ENCODE measurements around the gene PRIM1. TPM values are rescaled to one million over a fixed set of nuclear protein-coding genes. Genes with fewer than 3 reads are reported as not detected.

Gene PRIM1
- total RNA-seq, 1 experiment from 2014 or later, result 32.3 TPM

- no TSS peak for BruUV-seq (replicated peaks)
- POLR2A ChIA-PET (ENCODE audit: unreplicated experiment), result no interaction called here
These were observed 11.9 kb upstream of the PRIM1 start for GRCh38 chr12:56763753-56764657.

GRCh38 chr12:56761812-56762211 is 9.7 kb upstream of the PRIM1 start:
- Histone ChIP-seq H3K9me2 (replicated peaks; ENCODE audit: low read length) (no peaks in the 10 kb centered on the region), H2AFZ (ENCODE audit: low read length) (no peak overlapping the region), H3K4me1 (ENCODE audit: insufficient read depth, low read length) (no peaks in the 10 kb centered on the region), H3K4me3 (ENCODE audit: low read length) (no peak overlapping the region), H3K36me3 (ENCODE audit: low read depth, low read length) (no peaks in the 10 kb centered on the region), H3F3A (ENCODE audit: low read length, unreplicated experiment) (no peaks in the 10 kb centered on the region), H3K9ac (ENCODE audit: low read length) (no peak overlapping the region), H3K27me3 (ENCODE audit: low read length) (no peaks in the 10 kb centered on the region), H3K4me2 (ENCODE audit: low read length) (no peak overlapping the region), H4K20me1 (ENCODE audit: low read length) (no peaks in the 10 kb centered on the region), H3K9me3 (ENCODE audit: low read length) (peaks cover 11% of the 10 kb centered on the region; the same call in 1 of the 2 replicates), H3K79me2 (ENCODE audit: low read length) (no peaks in the 10 kb centered on the region), H3K27ac (ENCODE audit: low read length) (no peak overlapping the region)
- no TSS peak for BruUV-seq (replicated peaks)
- ChIA-PET CTCF (interaction anchor here (0.6 kb wide), 1 partner anchor 258 kb away, joined by 7 read pairs; no protein-coding TSS in a partner anchor), POLR2A (ENCODE audit: unreplicated experiment) (no interaction called here)
- no peak for ATAC-seq
- no peak for DNase-seq
- intact Hi-C loops (cut with micrococcal nuclease), result no loop called here
- TF ChIP-seq EZH2phosphoT487 (IDR thresholded peaks at IDR 0.05; ENCODE audit: borderline replicate concordance, low read length) (no peak), EZH2 (IDR thresholded peaks at IDR 0.05; ENCODE audit: low read length, unreplicated experiment) (no peak)
- TF ChIP-seq, protein P1, sequence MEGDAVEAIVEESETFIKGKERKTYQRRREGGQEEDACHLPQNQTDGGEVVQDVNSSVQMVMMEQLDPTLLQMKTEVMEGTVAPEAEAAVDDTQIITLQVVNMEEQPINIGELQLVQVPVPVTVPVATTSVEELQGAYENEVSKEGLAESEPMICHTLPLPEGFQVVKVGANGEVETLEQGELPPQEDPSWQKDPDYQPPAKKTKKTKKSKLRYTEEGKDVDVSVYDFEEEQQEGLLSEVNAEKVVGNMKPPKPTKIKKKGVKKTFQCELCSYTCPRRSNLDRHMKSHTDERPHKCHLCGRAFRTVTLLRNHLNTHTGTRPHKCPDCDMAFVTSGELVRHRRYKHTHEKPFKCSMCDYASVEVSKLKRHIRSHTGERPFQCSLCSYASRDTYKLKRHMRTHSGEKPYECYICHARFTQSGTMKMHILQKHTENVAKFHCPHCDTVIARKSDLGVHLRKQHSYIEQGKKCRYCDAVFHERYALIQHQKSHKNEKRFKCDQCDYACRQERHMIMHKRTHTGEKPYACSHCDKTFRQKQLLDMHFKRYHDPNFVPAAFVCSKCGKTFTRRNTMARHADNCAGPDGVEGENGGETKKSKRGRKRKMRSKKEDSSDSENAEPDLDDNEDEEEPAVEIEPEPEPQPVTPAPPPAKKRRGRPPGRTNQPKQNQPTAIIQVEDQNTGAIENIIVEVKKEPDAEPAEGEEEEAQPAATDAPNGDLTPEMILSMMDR (conservative IDR thresholded peaks at IDR 0.05; ENCODE audit: low read depth, low read length), result no peak

More at GRCh38 chr12:56763753-56764657, 11.9 kb upstream of the PRIM1 start:
- Histone ChIP-seq H3K4me1 (ENCODE audit: insufficient read depth, low read length) (peaks cover 5% of the 10 kb centered on the region), H3K9me3 (ENCODE audit: low read length) (peaks cover 4% of the 10 kb centered on the region; the same call in 1 of the 2 replicates), H3F3A (ENCODE audit: low read length, unreplicated experiment) (no peaks in the 10 kb centered on the region), H3K4me2 (ENCODE audit: low read length) (no peak overlapping the region), H4K20me1 (ENCODE audit: low read length) (no peaks in the 10 kb centered on the region), H3K9ac (ENCODE audit: low read length) (no peak overlapping the region), H3K79me2 (ENCODE audit: low read length) (no peaks in the 10 kb centered on the region), H3K36me3 (ENCODE audit: low read depth, low read length) (no peaks in the 10 kb centered on the region), H3K27ac (ENCODE audit: low read length) (no peak overlapping the region), H3K4me3 (ENCODE audit: low read length) (no peak overlapping the region), H2AFZ (ENCODE audit: low read length) (no peak overlapping the region), H3K27me3 (ENCODE audit: low read length) (no peaks in the 10 kb centered on the region), H3K9me2 (replicated peaks; ENCODE audit: low read length) (no peaks in the 10 kb centered on the region)
- TF ChIP-seq EZH2phosphoT487 (IDR thresholded peaks at IDR 0.05; ENCODE audit: borderline replicate concordance, low read length) (no peak), EZH2 (IDR thresholded peaks at IDR 0.05; ENCODE audit: low read length, unreplicated experiment) (no peak)
- TF ChIP-seq, protein P1 (conservative IDR thresholded peaks at IDR 0.05; ENCODE audit: low read depth, low read length), result no peak
- DNase-seq (peak; percentile 33), ATAC-seq (peak; percentile 15; the same call in 1 of the 2 replicates)
- intact Hi-C loops (cut with micrococcal nuclease), result no loop called here
- CTCF ChIA-PET, result interaction anchor here (0.7 to 1.3 kb wide), 3 partner anchors 7 to 237 kb away, joined by 3 to 13 read pairs (median 3); no protein-coding TSS in a partner anchor

DNA sequence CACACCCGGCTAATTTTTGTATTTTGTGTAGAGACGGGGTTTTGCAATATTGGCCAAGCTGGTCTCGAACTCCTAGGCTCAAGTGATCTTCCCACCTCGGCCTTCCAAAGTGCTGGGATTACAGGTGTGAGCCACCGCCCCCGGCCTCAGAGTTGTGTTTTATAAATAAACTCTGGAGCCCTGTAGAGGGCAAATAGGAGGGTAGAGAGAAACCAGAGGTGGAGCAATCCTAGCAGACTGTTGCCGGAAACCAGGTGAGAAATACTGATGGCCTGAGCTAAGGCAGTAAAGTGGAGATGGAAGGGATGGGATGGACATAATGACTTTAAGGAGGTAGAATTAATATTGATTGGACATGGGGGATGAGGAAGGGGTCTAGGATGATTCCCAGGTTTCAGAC is 8.3 kb upstream of the PRIM1 start:
- intact Hi-C loops (cut with micrococcal nuclease), result no loop called here
- H3K36me3 ChIP-seq (ENCODE audit: low read depth, low read length), result no peaks in the 10 kb centered on the region
- ChIA-PET POLR2A (ENCODE audit: unreplicated experiment) (no interaction called here), CTCF (no interaction called here)
- no peaks in the 10 kb centered on the region for H3K27me3 ChIP-seq (ENCODE audit: low read length)
- H3K9me2 ChIP-seq (replicated peaks; ENCODE audit: low read length), result no peaks in the 10 kb centered on the region
- DNase-seq (no peak), ATAC-seq (no peak)
- TF ChIP-seq, protein P1 (conservative IDR thresholded peaks at IDR 0.05; ENCODE audit: low read depth, low read length), result no peak
- no peak for TF ChIP-seq EZH2 (IDR thresholded peaks at IDR 0.05; ENCODE audit: low read length, unreplicated experiment)
- no peaks in the 10 kb centered on the region for H3K79me2 ChIP-seq (ENCODE audit: low read length)
- H3K9me3 ChIP-seq (ENCODE audit: low read length), result peaks cover 11% of the 10 kb centered on the region; the same call in 1 of the 2 replicates
- no TSS peak for BruUV-seq (replicated peaks)
- H3K4me1 ChIP-seq (ENCODE audit: insufficient read depth, low read length), result no peaks in the 10 kb centered on the region
- H2AFZ ChIP-seq (ENCODE audit: low read length), result no peak overlapping the region
- no peaks in the 10 kb centered on the region for H4K20me1 ChIP-seq (ENCODE audit: low read length)
- no peak overlapping the region for H3K27ac ChIP-seq (ENCODE audit: low read length)
- no peaks in the 10 kb centered on the region for H3F3A ChIP-seq (ENCODE audit: low read length, unreplicated experiment)
- H3K4me2 ChIP-seq (ENCODE audit: low read length), result no peak overlapping the region
- no peak overlapping the region for H3K4me3 ChIP-seq (ENCODE audit: low read length)
- H3K9ac ChIP-seq (ENCODE audit: low read length), result no peak overlapping the region
